HG02763 (cell line): ENCODE measurements around the gene SLC66A2.
A peak's percentile ranks its signal among the peaks of the same experiment; 100 is the strongest.
"Not testable (repeated sequence)": the region's sequence is repeated elsewhere in the genome, so short reads cannot be mapped to it uniquely, and the experiment has no call there.

Experiments used
- ATAC-seq: cut with Tn5 transposase; IDR thresholded peaks from one replicate; pipeline ENCODE4 v1.9.1; 2021; ENCODE audit warnings: mild to moderate bottlenecking, moderate library complexity; ENCODE audit not compliant: unreplicated experiment

Gene SLC66A2

DNA sequence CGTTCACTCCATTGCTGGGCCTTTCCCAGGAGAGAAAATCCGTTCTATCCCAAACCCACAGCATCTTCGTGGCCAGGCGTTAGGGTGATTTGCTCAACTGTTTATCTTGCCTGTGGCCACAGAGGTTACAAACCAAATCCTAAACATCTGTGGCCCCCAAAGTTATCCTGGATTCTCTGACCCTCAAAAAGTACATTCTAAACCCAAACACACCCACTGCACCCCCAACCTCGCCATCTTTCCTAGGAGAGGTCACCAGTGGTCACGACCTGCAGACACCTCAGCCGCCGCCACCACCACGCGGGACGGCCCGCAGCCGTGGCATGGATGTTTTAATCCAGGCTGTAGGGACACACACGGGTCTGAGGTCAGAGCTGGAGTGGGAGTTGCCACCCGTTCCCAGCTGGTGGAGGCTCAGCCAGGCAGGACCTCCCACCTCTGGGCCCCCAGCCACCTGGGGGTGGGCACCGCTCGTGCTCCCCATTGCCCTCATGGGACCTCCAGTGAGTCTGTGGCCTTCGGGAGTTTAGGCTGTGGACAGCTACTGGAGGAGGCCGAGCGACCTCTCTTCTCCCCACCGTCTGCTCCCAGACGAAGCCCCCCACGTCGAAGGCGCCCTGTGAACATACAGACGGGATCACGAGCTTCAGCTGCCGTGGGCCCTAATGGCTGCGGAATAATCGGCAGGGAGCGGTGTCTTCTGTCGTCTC lies 81.7 kb downstream of the SLC66A2 start:
- no peak for ATAC-seq

DNA sequence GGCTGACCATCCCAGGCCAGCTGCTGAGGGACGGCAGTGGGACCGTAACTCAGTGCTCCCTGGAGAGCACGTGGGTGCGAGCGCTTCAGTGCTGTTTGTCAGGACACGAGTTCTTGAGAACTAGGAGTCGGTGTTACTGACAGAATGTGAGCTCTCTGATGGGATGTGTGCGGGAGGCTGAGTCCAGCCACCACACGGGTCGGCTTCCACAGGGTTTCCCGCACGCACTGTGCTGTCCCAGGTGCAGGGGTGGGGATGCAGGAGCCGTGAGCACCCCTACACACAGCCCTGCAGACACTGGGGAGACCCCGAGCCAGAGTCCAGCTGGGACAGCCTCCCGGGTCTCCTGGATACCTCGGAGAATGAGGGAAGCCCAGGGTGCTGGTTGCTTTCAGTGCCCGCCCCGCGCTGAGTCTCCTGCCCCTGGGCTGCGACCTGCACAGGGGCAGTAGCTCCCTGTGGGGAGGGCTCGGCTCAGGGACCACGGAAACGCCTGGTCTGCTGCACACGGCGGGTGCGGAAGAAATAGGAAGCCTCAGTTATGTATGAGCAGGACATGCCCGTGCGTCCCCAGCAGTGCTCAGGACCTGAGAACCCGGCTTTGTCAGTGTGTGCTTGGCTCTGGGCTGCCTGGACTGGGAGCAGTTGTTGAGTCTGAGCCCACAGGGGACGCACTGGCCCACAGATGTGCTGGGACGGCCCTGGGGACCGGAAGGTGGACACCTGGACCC lies 82.5 kb downstream of the SLC66A2 start:
- no peak for ATAC-seq

DNA sequence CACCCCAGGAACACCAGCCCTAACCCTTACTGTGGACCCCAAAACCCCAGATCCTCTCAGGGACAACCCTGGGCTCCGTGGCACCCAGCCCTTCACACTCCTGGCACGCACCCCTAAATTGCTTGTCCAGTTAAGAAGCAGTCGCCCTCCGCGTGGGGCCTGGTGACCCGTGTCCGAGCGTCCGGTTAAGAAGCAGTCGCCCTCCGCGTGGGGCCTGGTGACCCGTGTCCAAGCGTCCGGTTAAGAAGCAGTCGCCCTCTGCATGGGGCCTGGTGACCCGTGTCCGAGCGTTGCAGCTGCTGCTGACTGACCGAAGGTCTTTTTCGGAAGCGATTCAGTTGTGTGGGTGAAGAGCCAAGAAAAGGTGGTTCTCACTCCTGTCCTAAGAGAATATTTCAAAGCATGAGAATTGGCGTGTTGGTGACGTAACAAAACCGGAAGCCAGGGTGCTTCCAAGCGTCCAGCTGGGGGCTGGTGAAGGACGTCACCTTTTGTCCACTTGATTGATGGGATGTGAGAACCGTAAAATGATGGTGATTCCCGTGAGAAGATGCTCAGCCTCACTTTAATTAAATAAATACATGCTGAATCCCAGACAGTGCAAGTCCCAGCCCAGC lies 83.2 kb downstream of the SLC66A2 start:
- ATAC-seq, result no peak

DNA sequence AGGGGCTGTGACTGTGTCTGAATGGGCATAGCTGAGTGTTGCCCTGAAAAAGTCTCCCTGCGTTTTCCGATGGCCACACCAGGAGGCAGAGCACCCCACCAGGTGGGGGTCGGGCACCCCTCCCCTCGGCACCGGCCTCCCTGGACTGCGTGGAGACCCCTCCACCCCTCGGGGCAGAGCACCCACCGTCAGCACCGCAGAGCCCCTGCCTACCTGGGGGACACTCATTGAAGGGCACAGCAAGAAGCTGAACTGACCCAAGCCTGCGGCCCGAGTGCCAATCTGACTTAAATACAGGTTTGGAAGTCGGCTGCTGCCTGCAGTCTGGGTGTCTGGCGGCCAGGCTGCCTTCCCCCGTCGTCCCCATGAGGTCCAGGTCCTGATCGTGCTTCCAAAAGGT lies 83.8 kb downstream of the SLC66A2 start:
- no peak for ATAC-seq

DNA sequence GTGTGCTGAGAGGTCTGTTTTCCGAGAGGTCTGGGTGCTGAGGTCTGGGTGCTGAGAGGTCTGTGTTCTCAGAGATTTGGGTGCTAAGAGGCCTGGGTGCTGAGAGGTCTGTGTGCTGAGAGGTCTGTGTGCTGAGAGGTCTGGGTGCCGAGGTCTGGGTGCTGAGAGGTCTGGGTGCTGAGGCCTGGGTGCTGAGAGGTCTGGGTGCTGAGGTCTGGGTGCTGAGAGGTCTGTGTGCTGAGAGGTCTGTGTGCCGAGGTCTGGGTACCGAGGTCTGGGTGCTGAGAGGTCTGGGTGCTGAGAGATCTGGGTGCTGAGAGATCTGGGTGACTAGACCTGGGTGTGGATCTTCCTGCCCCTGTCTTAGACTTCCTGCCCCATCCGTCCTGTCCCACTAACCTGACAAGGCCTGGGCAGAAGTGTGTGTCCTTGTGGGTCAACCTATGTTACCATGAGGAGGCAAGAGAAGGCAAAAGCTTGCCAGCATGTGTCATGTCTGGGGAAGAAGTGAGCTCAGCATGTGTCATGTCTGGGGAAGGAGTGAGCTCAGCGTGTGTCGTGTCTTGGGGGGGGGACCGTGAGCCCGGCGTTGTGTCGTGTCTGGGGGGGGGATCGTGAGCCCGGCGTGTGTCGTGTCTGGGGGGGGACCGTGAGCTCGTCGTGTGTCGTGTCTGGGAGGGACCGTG lies 84.4 kb downstream of the SLC66A2 start:
- ATAC-seq, result no peak

DNA sequence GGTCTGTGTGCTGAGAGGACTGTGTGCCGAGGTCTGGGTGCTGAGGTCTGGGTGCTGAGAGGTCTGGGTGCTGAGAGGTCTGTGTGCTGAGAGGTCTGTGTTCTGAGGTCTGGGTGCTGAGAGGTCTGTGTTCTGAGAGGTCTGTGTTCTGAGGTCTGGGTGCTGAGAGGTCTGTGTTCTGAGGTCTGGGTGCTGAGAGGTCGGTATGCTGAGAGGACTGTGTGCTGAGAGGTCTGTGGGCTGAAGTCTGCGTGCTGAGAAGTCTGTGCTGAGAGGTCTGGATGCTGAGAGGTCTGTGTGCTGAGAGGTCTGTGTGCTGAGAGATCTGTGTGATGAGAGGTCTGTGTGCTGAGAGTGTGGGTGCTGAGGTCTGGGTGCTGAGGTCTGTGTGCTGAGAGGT lies 85.5 kb downstream of the SLC66A2 start:
- ATAC-seq, result not testable (repeated sequence)

DNA sequence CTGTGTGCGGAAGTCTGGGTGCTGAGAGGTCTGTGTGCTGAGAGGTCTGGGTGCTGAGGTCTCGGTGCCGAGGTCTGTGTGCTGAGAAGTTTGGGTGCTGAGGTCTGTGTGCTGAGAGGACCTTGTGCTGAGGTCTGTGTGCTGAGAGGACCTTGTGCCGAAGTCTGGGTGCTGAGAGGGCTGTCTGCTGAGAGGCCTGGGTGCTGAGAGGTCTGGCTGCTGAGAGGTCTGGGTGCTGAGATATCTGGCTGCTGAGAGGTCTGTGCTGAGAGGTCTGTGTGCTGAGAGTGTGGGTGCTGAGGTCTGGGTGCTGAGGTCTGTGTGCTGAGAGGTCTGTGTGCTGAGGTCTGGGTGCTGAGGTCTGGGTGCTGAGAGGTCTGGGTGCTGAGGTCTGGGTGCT lies 86.5 kb downstream of the SLC66A2 start:
- ATAC-seq, result not testable (repeated sequence)

DNA sequence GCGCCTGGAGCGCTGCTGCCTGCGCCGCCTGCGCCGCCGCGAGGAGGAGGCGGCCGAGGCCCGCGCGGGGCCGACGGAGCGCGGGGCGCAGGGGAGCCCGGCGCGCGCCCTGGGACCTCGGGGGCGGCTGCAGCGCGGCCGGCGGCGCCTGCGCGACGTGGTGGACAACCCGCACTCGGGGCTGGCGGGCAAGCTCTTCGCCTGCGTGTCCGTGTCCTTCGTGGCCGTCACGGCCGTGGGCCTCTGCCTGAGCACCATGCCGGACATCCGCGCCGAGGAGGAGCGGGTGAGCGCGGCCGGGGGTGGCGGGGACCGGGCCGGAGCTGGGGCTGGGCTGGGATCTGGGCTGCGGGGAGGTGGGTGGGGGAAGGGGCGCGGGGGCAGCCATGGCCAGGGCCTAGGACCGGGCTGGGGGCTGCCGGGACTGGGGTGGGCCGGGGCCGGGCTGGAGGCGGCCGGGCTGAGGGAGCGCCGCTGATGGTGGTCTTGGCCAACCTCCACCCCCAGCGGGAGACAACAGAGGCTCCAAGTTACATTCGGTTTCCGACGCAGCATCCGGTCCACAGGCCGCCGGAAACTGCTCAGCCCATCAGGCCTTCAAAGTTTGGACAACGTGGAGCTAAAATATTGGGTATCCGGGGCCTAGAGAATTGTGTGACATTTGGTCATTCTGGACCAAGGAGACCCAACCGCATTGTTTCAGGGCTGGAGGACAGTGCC lies 87.3 kb downstream of the SLC66A2 start:
- ATAC-seq, result no peak

DNA sequence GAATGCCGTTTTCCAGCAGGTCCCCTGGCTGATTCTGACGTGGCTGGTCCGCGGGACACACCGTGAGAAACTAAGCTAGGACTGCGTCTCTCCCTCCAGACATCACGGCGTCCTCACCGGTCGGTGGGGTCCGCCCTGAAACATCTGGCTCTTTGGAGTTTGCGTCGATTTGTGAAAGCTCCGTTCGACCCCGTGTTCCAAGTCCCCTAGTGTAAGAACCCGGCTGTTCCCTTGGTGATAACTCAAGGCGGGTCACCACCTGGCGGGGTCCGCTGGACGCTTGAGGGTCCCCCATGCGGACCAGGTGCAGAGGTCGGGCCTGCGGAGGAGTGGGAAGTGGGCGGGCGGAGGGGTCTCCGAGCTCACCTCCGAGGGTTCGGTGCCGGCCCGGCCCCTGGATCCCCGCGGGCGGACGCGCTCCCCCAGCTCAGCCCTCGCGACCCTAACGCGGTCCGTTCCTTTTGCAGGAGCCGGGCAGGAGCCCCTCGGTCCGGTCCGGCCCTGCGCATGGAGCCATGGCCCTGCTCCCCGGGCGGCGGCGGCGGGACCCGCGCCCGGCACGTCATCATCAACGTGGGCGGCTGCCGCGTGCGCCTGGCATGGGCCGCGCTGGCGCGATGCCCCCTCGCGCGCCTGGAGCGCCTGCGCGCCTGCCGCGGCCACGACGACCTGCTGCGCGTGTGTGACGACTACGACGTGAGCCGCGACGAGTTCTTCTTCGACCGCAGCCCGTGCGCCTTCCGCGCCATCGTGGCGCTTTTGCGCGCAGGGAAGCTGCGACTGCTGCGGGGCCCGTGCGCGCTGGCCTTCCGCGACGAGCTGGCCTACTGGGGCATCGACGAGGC lies 88.1 kb downstream of the SLC66A2 start:
- ATAC-seq, result no peak

DNA sequence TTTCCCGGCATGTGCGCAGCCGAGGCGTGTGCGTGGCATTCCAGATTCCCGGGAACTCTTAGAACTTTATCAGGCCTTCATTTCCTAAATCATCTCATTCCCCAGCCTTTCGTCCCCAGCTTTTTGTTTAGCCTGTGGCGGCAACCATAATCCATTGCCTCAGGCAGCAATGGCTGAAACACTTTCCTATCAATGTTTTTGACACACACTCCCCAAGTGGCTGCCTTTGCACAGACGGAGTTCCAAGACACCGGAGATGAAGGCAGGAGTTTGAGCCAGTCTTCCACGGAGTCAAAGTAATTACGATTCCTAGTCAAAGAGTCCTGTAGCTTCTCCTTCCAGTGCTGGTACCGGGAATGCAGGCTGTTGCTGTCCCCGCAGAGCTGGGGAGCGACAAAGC lies 88.9 kb downstream of the SLC66A2 start:
- ATAC-seq, result no peak

DNA sequence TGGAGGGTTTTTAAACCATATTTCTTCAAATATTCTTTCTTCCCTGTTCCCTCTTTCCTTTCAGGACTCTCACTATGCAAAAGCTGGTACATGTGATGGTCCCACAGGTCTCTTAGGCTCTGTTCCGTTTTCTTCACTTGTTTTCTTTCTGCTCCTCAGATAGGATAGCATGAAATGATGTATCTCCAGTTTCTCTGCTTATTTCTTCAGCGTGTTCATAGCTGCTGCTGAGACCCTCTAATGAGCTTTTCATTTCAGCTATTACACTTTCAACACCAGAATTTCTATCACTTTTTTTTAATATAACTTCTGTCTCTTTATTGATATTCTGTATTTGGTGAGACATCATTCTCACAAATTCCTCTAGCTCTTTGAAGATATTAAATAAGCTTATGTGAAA lies 89.8 kb downstream of the SLC66A2 start:
- no peak for ATAC-seq

DNA sequence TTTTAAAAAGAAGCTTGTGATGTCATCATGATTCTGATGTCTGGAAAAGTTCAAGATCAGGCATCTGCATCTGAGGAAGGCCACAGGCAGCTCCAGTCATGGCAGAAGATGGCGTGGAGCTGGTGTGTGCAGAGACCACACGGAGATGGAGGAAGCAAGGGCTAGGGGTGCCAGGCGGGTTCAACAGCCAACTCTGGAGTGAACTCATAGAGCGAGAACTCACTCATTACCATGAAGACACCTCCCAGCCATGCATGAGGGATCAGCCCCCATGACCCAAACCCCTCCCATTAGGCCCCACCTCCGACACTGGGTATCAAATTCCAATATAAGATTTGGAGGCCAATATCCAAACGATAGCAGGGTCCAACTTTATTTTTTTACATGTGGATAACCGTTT lies 92.1 kb downstream of the SLC66A2 start:
- ATAC-seq, result no peak

DNA sequence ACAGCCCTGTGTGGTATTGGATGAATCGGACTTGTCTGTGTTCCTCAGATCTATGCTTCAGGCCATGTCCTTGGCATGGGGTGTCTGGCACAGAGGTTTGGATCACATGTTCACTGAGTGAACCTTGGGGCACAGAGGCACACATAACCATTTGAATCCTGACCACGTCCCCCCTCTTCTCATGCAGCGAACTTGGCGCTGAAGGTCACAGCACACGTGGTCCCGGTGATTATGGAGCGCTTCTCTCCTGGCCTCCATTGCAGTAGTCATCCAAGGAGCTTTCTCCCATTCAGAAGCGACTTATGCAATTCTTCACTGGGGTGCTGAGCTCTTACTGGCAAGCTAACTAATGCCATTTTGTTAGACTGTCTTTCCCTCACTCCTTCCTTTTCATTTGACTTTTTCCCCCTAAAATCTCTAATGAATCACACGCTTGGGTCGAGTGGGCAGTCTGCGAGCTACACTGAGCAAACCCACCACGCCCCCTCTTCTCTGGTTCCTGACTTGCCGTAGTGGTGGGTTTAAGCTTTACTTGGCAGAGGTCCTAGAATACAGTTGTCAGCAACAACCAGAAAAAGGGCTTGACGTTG lies 94.3 kb downstream of the SLC66A2 start:
- no peak for ATAC-seq

DNA sequence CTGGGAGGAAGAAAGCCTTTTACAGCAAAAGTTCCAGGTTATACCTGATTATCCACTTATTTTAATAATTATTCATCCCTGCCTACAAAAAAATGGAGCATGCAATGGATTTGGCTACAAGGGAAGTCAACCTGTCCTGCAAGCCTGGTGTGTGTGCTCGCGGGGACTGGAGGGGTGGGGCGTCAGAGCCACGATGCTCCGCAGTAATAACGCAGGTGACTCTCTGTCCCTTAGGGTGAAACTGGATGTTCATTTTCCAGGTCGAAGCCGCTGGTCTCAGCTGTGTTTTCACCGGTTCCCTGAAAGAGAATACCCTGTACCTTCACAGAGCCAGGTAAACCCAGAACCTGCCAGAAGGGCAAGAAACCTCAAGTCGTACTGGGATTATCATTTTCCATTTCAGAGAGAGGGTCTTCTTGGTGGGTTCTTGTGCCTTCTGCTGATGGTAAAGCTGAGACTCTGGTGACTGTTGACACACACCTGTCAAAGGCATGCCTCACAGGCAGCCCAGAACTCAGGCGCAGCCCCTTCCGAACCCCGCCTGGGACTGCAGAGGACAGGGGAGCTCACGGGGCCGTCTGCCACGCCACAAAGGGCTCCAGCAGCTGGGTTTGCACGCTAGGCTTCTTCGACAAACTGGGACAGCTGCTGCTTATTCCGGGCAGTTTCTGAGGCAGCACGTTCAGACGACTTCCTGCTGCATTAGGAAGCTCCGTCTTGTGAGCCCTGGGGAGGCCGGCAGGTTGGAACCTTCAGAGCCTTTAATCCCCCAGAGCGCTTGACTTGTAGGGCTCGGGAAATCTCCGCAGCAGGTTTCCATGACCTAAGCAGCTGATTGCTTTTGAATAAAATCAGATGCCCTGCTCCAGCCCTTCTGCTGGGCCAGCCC lies 95.1 kb downstream of the SLC66A2 start:
- no peak for ATAC-seq

DNA sequence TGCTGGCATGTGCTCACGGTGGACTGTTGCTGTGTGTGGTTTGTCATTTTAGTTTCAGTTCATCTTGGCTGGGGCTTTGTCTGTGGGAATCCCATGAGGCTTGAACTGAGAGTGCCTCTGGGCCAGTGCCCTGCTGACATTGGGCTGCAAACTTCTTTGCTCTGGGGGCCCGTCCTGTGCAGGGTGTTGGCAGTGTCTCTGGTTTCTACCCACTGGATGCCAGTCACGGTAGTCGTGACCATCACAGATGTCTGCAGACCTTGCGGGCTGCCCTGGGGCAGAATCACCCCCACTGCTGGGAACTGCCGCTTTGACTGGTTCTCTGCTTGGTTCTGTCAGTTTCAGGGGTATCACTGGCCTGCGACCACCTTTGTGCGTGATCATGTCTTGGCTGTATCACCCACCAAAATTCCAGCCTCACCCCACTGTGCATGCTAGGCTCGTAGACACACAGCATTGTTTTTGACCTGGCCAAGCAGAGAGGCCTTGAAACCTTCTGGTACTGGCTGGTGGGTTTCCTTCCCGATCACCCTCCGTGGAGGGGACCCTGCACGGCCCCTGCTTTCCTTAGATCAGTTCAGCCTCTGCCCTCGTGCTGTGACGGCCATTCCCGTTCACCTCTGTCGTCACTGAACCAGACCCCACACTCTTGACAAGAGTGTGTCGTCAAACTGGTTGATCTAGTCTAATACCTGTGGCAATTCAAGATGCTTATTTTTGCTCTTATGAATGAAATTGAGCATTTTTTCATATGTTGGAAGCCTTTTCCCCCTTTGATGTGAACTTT lies 96.1 kb downstream of the SLC66A2 start:
- ATAC-seq, result peak; percentile 51

DNA sequence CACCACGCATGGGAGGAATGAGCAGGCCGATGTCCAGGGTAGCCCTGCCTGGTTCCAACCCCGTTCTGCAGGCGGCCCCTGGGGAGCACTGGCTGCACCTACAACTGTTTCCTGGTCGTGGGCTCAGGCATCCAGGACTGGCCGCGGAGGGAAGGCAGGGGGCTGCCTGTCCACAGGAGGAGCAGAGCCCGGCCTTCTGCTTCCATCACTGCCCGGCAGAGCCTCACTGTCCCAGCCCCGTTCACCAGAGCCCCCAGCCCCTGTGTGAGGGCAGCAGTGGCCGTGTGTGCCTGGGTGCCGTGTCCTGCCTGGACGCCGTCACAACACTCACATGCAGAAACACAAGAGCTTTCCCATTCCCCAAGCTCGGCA lies 97.5 kb downstream of the SLC66A2 start:
- no peak for ATAC-seq

DNA sequence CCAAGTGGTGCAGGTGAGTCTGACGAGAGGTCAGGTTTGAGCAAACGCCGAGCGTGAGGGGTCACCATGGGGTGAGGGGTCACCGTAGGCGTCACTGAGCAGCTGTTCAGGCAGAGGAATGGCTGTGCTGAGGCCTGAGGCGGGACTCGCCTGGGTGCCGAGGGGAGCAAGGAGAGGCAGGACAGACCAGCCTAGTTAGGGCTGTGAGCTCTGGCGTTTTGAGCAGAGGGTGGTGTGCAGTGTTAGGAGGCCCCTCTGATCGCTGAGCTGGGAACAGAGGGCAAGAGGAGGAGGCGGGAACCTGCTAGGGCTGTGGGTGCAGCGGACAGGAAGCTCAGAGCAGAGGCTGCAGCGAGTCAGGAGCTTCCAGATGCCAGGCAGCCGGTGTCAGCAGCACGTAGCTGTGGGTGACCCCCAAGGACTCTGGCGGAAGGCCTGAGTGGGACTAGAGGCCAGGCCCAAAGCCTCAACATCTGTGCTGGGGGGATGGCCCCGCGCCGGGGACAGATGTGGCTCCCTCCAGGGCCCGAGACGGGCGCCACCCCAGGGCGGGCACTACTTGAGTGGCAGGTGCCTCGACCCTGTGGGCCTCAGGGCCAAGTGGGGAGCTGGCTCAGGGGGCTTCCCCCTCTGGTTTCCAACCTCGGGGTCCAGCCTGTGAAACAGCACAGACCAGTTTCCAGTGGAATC lies 98.0 kb downstream of the SLC66A2 start:
- ATAC-seq, result no peak
